ENCODE measurements around the gene KCNJ11.

KCNJ11 gene

DNA sequence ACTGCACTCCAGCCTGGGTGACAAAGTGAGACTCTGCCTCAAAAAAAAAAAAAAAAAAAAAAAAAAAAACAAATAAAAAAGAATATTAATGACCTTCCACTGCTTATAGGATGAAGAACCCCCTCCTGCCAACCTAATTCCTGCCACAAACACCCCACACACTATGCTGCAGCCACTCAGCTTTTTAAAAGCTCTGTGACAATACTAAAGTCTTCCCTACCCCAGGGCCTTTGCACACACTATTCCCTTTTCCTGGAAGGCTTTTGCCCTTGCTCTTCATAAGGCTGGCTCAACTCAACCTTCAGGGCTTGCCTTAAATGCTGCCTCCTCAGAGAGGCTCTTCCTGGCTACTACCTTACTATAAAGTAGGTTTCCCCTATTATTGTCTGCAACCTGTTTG lies 10.8 kb upstream of the KCNJ11 start:
- DNase-seq (ENCODE audit: low spot score), result no peak
- in situ Hi-C loops (cut with MboI; ENCODE audit: low pct_unique_long_range_greater_than_20kb, low sequenced_read_pairs, unreplicated experiment), result no loop called here
- TF ChIP-seq, protein P1, sequence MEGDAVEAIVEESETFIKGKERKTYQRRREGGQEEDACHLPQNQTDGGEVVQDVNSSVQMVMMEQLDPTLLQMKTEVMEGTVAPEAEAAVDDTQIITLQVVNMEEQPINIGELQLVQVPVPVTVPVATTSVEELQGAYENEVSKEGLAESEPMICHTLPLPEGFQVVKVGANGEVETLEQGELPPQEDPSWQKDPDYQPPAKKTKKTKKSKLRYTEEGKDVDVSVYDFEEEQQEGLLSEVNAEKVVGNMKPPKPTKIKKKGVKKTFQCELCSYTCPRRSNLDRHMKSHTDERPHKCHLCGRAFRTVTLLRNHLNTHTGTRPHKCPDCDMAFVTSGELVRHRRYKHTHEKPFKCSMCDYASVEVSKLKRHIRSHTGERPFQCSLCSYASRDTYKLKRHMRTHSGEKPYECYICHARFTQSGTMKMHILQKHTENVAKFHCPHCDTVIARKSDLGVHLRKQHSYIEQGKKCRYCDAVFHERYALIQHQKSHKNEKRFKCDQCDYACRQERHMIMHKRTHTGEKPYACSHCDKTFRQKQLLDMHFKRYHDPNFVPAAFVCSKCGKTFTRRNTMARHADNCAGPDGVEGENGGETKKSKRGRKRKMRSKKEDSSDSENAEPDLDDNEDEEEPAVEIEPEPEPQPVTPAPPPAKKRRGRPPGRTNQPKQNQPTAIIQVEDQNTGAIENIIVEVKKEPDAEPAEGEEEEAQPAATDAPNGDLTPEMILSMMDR (IDR thresholded peaks at IDR 0.05; ENCODE audit: extremely low read depth, insufficient read depth, missing control alignments), result no peak

DNA sequence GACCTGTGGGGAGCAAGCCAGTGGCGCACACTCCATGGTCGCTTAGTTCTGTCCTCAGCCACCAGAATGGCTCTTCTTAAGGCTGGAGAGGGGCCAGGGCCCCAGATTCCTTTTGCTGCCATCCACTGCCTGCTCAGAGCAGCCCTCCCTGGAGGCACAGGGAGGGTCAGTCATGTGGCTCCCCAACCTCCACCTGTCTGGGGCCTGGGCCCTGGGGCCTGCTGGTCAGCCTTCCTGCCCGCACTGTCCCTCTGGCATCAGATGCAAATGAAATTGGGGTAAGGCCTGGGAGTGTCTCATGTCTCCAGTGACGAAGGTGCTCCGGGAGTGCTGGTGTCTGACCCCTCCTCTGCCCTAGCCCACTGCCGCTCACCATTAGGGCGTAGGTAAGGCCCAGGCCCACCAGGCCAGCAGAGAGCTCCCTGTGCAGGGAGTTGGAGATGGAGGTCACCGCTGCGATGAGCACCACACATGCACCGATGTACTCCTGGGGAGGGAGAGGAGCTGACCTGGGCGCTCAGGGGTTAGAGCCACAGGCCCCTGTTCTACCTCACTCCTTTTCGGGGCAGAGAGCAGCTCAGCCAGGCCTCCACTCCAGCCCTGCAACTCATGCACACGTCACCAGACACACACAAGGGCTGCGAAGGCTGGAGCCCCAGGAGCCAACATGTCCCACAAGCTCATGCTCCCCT lies 9.0 kb upstream of the KCNJ11 start:
- in situ Hi-C loops (cut with MboI; ENCODE audit: low pct_unique_long_range_greater_than_20kb, low sequenced_read_pairs, unreplicated experiment), result no loop called here
- TF ChIP-seq, protein P1 (IDR thresholded peaks at IDR 0.05; ENCODE audit: extremely low read depth, insufficient read depth, missing control alignments), result no peak
- no peak for DNase-seq (ENCODE audit: low spot score)

DNA sequence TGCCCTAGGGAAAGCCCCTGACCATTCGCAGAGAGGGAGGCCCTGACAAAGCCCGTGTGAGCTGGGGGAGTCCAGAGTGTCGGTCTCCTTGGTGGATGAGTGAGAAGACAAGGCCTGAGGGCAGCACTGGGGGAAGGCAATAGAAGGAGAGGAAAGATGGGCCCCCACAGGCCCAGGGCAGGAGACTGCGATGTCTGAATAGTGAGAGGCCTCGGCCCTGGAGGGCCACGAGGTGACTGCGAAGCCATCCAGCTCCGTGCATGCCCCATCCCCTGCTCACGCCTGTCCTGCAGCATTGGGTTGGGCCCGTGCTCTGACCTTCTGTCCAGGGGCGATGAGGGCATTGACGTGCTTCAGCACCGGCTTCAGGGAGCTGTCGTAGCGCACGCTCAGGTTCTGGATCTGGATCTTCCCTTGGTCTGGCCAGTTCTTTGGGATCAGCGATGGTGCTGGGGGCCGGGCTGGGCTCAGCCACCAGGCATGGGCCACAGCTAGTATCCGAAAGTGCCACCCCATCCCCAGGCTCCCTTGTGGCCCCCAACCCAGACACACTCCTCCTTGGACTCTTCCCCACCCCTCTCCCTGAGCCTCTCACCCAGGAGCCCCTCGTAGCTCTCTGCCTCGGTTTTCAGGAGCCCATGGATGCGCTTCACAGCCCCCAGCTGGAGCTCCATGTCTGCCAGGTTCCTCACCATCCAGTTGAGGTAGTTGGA lies 8.3 kb upstream of the KCNJ11 start:
- TF ChIP-seq, protein P1 (IDR thresholded peaks at IDR 0.05; ENCODE audit: extremely low read depth, insufficient read depth, missing control alignments), result no peak
- peak; percentile 4 for DNase-seq (ENCODE audit: low spot score)
- in situ Hi-C loops (cut with MboI; ENCODE audit: low pct_unique_long_range_greater_than_20kb, low sequenced_read_pairs, unreplicated experiment), result no loop called here

DNA sequence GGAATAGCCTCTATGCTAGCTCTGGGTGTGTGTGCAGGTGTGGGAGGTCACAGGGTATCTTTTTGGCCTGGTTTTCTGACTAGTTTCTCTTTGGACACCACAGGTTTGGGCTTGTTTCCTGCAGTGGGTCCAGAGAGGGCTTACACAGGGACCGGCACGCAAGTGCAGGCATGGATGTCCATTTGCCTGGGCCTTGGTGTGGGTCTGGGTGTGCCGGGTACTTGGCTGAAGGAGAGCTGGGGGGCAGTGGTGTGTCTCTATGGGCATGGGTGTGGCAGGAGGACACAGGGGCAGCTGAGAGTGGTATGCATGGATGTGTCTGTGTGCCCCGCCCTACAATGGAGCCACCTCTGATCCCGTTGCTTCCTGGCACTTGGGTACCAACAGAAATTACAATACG lies 7.5 kb upstream of the KCNJ11 start:
- TF ChIP-seq, protein P1 (IDR thresholded peaks at IDR 0.05; ENCODE audit: extremely low read depth, insufficient read depth, missing control alignments), result no peak
- DNase-seq (ENCODE audit: low spot score), result peak; percentile 13
- in situ Hi-C loops (cut with MboI; ENCODE audit: low pct_unique_long_range_greater_than_20kb, low sequenced_read_pairs, unreplicated experiment), result no loop called here

DNA sequence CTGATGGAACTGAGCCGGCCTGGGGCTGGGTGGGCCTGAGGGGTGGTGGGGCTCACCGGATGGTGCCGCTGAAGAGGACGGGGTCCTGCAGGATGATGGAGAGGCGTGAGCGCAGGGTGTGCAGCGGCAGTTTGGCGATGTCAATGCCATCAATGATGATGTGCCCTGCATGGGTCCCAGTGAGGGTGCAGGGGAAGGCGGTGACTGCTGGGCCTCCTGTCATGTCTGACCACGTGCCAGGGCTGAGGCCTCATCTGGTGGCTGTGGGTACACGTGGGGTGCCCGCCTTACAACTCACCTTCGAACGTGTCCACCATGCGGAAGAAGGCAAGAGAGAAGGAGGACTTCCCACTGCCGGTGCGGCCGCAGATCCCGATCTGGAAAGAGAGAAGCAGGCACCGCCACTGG lies 7.1 kb upstream of the KCNJ11 start:
- DNase-seq (ENCODE audit: low spot score), result peak; percentile 2
- in situ Hi-C loops (cut with MboI; ENCODE audit: low pct_unique_long_range_greater_than_20kb, low sequenced_read_pairs, unreplicated experiment), result no loop called here
- TF ChIP-seq, protein P1 (IDR thresholded peaks at IDR 0.05; ENCODE audit: extremely low read depth, insufficient read depth, missing control alignments), result no peak

DNA sequence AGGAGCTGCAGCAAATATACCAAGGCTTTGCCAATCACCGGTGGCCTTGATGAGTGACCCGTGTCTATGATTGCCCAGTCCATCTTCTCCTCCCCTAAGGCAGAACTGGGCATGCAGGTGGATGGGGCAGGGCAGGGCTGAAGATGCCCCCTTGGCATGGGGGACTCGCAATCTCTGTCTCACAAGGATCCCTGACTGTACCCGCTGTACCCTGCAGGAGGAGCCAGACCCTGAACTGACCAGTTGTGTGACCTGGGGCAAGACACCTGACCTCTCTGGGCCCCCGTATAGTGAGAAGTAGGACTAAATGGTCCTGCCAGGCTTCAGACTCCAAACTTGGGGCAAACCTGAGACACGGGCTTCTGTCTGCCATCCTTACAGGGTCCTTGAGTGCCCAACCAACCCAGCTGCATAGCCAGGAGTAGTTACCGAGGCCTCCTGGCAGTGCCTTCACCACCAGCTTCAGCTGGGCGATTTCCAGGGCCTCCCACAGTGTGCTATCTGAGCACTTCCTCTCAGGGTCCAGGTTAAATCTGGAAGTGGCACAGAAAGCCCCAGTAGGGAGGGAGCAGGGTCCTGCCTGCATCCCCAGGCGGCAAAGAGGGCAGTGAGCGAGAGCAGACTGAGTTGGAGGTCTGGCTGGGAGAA lies 6.4 kb upstream of the KCNJ11 start:
- TF ChIP-seq, protein P1 (IDR thresholded peaks at IDR 0.05; ENCODE audit: extremely low read depth, insufficient read depth, missing control alignments), result no peak
- in situ Hi-C loops (cut with MboI; ENCODE audit: low pct_unique_long_range_greater_than_20kb, low sequenced_read_pairs, unreplicated experiment), result no loop called here
- DNase-seq (ENCODE audit: low spot score), result peak; percentile 19
